ENCODE data around the gene CD300LF. TPM values are rescaled to one million over a fixed set of nuclear protein-coding genes. Genes with fewer than 3 reads are reported as not detected.

CD300LF gene
- total RNA-seq, 1 donor from 2014 or later: not detected

DNA sequence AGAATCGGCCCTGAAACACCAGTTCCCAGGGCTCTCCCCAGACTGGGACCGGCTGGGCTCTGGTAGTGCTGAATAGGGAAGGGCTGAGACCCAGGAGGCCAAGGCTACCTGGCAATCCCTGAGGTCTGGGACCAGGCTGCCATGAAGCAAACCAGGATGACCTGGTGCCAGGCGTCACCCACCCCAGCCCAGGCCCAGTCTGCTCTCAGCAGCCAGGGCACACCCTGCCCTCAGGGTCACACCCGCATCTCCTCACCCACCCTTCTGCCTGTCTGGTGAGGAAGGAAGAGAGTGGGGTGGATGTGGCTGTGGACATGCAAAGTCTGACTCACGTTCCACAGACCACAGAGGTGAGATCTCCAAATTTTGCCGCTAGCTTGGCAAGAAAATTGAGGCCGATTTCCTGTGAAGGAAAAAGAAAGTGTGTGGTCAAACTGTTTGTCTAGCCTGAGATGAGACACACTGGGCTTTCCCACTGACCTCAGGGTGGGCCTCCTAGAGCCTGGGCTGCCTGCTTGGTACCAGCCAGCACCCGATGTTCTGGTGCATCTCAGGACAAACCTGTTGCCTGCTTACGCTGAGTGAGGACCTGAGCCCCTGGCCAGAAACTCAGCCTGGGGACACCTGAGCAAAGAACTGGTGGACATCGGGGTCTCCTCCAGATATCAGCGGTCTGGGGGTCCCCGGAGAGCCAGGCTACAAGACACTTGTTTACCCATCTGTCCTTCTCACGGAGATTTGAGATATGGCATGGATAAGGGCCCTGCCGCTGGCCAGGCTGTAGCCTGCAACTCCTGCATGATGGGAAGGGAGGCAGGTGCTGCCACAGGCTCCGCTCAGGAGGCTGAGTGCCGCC is 18.0 kb upstream of the CD300LF start:
- TF ChIP-seq, protein P1, sequence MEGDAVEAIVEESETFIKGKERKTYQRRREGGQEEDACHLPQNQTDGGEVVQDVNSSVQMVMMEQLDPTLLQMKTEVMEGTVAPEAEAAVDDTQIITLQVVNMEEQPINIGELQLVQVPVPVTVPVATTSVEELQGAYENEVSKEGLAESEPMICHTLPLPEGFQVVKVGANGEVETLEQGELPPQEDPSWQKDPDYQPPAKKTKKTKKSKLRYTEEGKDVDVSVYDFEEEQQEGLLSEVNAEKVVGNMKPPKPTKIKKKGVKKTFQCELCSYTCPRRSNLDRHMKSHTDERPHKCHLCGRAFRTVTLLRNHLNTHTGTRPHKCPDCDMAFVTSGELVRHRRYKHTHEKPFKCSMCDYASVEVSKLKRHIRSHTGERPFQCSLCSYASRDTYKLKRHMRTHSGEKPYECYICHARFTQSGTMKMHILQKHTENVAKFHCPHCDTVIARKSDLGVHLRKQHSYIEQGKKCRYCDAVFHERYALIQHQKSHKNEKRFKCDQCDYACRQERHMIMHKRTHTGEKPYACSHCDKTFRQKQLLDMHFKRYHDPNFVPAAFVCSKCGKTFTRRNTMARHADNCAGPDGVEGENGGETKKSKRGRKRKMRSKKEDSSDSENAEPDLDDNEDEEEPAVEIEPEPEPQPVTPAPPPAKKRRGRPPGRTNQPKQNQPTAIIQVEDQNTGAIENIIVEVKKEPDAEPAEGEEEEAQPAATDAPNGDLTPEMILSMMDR (IDR thresholded peaks at IDR 0.05): no peak
- no peak for DNase-seq (ENCODE audit: extremely low spot score, unreplicated experiment)
- no peaks in the 10 kb centered on the region for H3K36me3 Mint-ChIP-seq (ENCODE audit: unreplicated experiment)

DNA sequence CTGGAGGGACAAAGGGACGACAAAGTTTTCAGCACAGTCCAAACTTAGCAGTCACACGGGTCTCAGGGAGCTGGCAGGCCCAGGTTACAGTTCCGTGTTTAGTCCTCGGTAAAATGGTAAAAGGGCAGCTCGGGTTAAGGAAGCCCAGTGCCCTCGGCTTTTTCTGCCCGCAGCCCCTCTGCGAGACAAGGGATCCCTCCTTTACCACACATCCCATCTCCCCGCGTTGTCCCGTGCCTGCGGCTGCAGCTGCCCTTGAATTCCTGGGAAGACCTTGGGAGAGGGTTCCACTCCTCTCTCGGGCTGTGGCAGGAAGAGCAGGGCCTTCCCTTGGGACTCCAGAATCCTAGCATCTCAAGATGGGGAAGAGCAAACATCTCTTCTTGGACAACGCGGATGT is 17.1 kb upstream of the CD300LF start:
- TF ChIP-seq, protein P1 (IDR thresholded peaks at IDR 0.05): no peak
- no peak overlapping the region for H3K4me3 Mint-ChIP-seq (ENCODE audit: unreplicated experiment)
- no peaks in the 10 kb centered on the region for H3K4me1 Mint-ChIP-seq (ENCODE audit: unreplicated experiment)
- H3K27me3 Mint-ChIP-seq (ENCODE audit: unreplicated experiment): peaks cover 5% of the 10 kb centered on the region
- H3K27ac Mint-ChIP-seq (ENCODE audit: unreplicated experiment): no peak overlapping the region
- no peak for DNase-seq (ENCODE audit: extremely low spot score, unreplicated experiment)
- H3K9me3 Mint-ChIP-seq (ENCODE audit: unreplicated experiment): no peaks in the 10 kb centered on the region
- no peaks in the 10 kb centered on the region for H3K36me3 Mint-ChIP-seq (ENCODE audit: unreplicated experiment)

More for the DNA sequence above, 18.0 kb upstream of the CD300LF start:
- no peak overlapping the region for H3K4me3 Mint-ChIP-seq (ENCODE audit: unreplicated experiment)
- H3K27ac Mint-ChIP-seq (ENCODE audit: unreplicated experiment): no peak overlapping the region
- no peaks in the 10 kb centered on the region for H3K4me1 Mint-ChIP-seq (ENCODE audit: unreplicated experiment)
- peaks cover 11% of the 10 kb centered on the region for H3K27me3 Mint-ChIP-seq (ENCODE audit: unreplicated experiment)
- H3K9me3 Mint-ChIP-seq (ENCODE audit: unreplicated experiment): no peaks in the 10 kb centered on the region

DNA sequence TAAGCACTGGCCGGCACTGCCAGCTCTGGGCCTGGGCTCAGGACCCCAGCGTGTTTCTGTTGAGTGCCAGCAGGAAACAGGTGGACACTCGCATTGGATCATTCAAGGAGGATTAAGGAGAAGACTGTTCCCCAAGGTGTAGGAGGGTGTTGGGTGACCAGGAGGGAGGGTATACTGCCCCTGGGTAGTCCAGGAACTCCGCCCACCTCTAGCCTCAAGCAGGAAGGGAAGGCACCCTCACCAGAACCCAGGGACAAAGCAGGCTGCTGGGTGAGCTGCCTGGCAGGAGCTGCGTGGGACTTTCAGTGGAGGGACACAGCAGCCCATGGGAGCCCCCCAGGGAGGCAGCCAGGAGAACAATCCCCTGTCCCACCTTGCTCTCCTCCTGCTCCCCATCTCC is 16.6 kb upstream of the CD300LF start:
- TF ChIP-seq, protein P1 (IDR thresholded peaks at IDR 0.05): no peak
- Mint-ChIP-seq H3K27ac (ENCODE audit: unreplicated experiment) (no peak overlapping the region), H3K27me3 (ENCODE audit: unreplicated experiment) (peaks cover 4% of the 10 kb centered on the region), H3K36me3 (ENCODE audit: unreplicated experiment) (no peaks in the 10 kb centered on the region), H3K9me3 (ENCODE audit: unreplicated experiment) (no peaks in the 10 kb centered on the region), H3K4me3 (ENCODE audit: unreplicated experiment) (no peak overlapping the region), H3K4me1 (ENCODE audit: unreplicated experiment) (no peaks in the 10 kb centered on the region)
- DNase-seq (ENCODE audit: extremely low spot score, unreplicated experiment): no peak

DNA sequence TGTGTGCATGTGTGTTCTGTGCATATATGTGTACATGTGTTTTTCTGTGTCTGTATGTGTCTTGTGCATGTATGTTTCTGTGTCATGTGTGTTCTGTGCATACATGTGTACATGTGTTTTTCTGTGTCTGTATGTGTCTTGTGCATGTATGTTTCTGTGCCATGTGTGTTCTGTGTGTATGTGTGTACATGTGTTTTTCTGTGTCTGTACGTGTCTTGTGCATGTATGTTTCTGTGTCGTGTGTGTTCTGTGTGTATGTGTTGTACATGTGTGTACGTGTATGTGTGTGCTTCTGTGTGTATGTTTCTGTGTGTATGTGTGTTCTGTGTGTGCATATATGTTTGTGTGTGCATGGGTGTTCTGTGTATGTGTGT is 16.0 kb upstream of the CD300LF start:
- TF ChIP-seq, protein P1 (IDR thresholded peaks at IDR 0.05): no peak
- DNase-seq (ENCODE audit: extremely low spot score, unreplicated experiment): no peak
- no peaks in the 10 kb centered on the region for H3K36me3 Mint-ChIP-seq (ENCODE audit: unreplicated experiment)
- H3K27ac Mint-ChIP-seq (ENCODE audit: unreplicated experiment): no peak overlapping the region
- H3K4me1 Mint-ChIP-seq (ENCODE audit: unreplicated experiment): no peaks in the 10 kb centered on the region
- H3K4me3 Mint-ChIP-seq (ENCODE audit: unreplicated experiment): no peak overlapping the region
- H3K9me3 Mint-ChIP-seq (ENCODE audit: unreplicated experiment): no peaks in the 10 kb centered on the region
- H3K27me3 Mint-ChIP-seq (ENCODE audit: unreplicated experiment): peaks cover 10% of the 10 kb centered on the region

DNA sequence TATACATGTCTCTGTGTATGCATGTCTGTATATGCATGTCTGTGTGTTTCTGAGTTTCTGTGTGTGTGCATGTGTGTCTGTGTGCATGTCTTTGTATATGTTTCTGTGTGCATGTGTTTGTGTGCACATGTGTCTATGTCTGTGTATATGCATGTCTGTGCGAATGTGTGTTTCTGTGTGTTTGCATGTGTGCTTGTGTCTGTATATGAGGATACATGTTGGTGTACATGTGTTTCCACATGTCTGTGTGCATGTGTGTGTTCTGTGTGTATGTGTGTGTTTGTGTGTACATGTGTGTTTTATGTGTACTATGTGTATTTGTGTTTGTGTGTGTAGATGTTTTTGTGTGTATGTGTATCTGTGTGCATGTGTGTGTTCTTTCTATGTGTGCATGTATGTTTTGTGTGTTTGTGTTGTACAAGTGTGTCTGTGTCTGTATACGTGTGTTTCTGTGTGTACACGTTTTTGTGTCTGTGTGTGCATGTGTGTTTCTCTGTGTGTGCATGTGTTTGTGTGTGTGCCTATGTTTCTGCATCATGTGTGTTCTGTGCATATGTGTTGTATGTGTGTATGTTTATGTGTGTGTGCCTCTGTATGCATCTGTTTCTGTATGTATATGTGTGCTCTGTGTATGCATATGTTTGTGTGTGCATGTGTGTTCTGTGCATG is 15.4 kb upstream of the CD300LF start:
- H3K4me1 Mint-ChIP-seq (ENCODE audit: unreplicated experiment): no peaks in the 10 kb centered on the region
- no peak for DNase-seq (ENCODE audit: extremely low spot score, unreplicated experiment)
- no peak overlapping the region for H3K27ac Mint-ChIP-seq (ENCODE audit: unreplicated experiment)
- no peaks in the 10 kb centered on the region for H3K36me3 Mint-ChIP-seq (ENCODE audit: unreplicated experiment)
- TF ChIP-seq, protein P1 (IDR thresholded peaks at IDR 0.05): no peak
- no peak overlapping the region for H3K4me3 Mint-ChIP-seq (ENCODE audit: unreplicated experiment)
- peaks cover 10% of the 10 kb centered on the region for H3K27me3 Mint-ChIP-seq (ENCODE audit: unreplicated experiment)
- no peaks in the 10 kb centered on the region for H3K9me3 Mint-ChIP-seq (ENCODE audit: unreplicated experiment)

Data from osteocyte (in vitro differentiated cells).